GM23248 (cell line): ENCODE results near the gene LKAAEAR1. TPM values are rescaled to one million over a fixed set of nuclear protein-coding genes. Genes with fewer than 3 reads are reported as not detected.

Experiments
- DNase-seq: peaks from one replicate; pipeline ENCODE4 v3.0.0-alpha.2; 2015
- H2AFZ ChIP-seq: fragments of 200-600 bp; sonication (generic); 2 replicates; pipeline ENCODE4 v1.6.1; 2016; ENCODE audit warnings: antibody characterized with exemption
- H3F3A ChIP-seq: fragments of 200-600 bp; sonication (generic); 2 replicates; pipeline ENCODE4 v1.6.1; 2016; ENCODE audit warnings: mild to moderate bottlenecking, antibody characterized with exemption, mixed run types; ENCODE audit not compliant: insufficient read depth
- H3K27ac ChIP-seq: fragments of 200-600 bp; sonication (generic); 2 replicates; pipeline ENCODE4 v1.5.1; 2016; ENCODE audit warnings: mild to moderate bottlenecking
- H3K27me3 ChIP-seq: fragments of 200-600 bp; sonication (generic); replicated peaks from 2 replicates; pipeline ENCODE4 v1.6.1; 2016; ENCODE audit warnings: mild to moderate bottlenecking; ENCODE audit not compliant: insufficient read depth
- H3K36me3 ChIP-seq: fragments of 200-600 bp; sonication (generic); 2 replicates; pipeline ENCODE4 v1.6.1; 2016; ENCODE audit warnings: low read depth, mild to moderate bottlenecking
- H3K4me1 ChIP-seq: fragments of 200-600 bp; sonication (generic); 2 replicates; pipeline ENCODE4 v1.6.1; 2016; ENCODE audit warnings: mild to moderate bottlenecking; ENCODE audit not compliant: insufficient read depth
- H3K4me2 ChIP-seq: fragments of 200-600 bp; sonication (generic); one replicate; pipeline ENCODE4 v1.6.1; 2016; ENCODE audit warnings: mild to moderate bottlenecking; ENCODE audit not compliant: unreplicated experiment
- H3K4me3 ChIP-seq: fragments of 200-600 bp; sonication (generic); 2 replicates; pipeline ENCODE4 v1.5.1; 2016; ENCODE audit warnings: mild to moderate bottlenecking
- H3K79me2 ChIP-seq: fragments of 200-600 bp; sonication (generic); 2 replicates; pipeline ENCODE4 v1.6.1; 2016; ENCODE audit warnings: mild to moderate bottlenecking; ENCODE audit not compliant: insufficient read depth
- H3K9ac ChIP-seq: fragments of 200-600 bp; sonication (generic); 2 replicates; pipeline ENCODE4 v1.6.1; 2016; ENCODE audit warnings: mild to moderate bottlenecking
- H3K9me2 ChIP-seq: fragments of 200-600 bp; sonication (generic); 2 replicates; pipeline ENCODE4 v1.6.1; 2016; ENCODE audit warnings: mixed run types, mild to moderate bottlenecking, moderate library complexity; ENCODE audit not compliant: insufficient read depth
- H3K9me3 ChIP-seq: fragments of 200-600 bp; sonication (generic); one replicate; pipeline ENCODE4 v1.6.1; 2017; ENCODE audit warnings: low read depth
- H4K20me1 ChIP-seq: fragments of 200-600 bp; sonication (generic); 2 replicates; pipeline ENCODE4 v1.6.0; 2016; ENCODE audit not compliant: insufficient read depth
- EZH2 ChIP-seq: fragments of 200-600 bp; sonication (generic); IDR thresholded peaks from 2 replicates; pipeline ENCODE4 v1.6.1; 2018; ENCODE audit warnings: antibody characterized with exemption, mild to moderate bottlenecking; ENCODE audit not compliant: insufficient read depth, poor library complexity, severe bottlenecking
- EZH2phosphoT487 ChIP-seq: fragments of 200-600 bp; sonication (generic); IDR thresholded peaks from 2 replicates; pipeline ENCODE4 v1.6.1; 2018; ENCODE audit warnings: antibody characterized with exemption, moderate library complexity, mild to moderate bottlenecking, low read depth; ENCODE audit not compliant: insufficient read depth
- WGBS, 2 experiments: methylation state at CpG; one replicate each; pipeline ENCODE4 v1.1.6; 2015 to 2017; ENCODE audit warnings: low lambda C conversion rate in 2 of 2, low coverage in 1 of 2; ENCODE audit errors: missing lambda C conversion rate in 2 of 2; 5-methylcytosine and 5-hydroxymethylcytosine counted together
- in situ Hi-C: fragments of 300-500 bp; cut with MboI; formaldehyde crosslinking; loops from 2 replicates; pipeline ENCODE4 v1.15.0; 2020
- polyA plus RNA-seq: library from polyadenylated mRNA; unstranded; fragments of >200 nt; fragmentation: Nextera tagmentation; extraction: Ambion mirVana; gene quantifications from 2 replicates; pipeline ENCODE4 v1.2.1, GENCODE V29; 2016
- total RNA-seq: library from RNA; depleted of rRNA; stranded (reverse); fragments of >200 nt; shearing (Covaris generic); gene quantifications from 2 replicates; pipeline ENCODE4 v1.2.3, GENCODE V29; 2014

Gene LKAAEAR1
- total and polyA plus RNA-seq, 2 experiments from 2014 or later = 0.59 to 3.7 TPM

DNA sequence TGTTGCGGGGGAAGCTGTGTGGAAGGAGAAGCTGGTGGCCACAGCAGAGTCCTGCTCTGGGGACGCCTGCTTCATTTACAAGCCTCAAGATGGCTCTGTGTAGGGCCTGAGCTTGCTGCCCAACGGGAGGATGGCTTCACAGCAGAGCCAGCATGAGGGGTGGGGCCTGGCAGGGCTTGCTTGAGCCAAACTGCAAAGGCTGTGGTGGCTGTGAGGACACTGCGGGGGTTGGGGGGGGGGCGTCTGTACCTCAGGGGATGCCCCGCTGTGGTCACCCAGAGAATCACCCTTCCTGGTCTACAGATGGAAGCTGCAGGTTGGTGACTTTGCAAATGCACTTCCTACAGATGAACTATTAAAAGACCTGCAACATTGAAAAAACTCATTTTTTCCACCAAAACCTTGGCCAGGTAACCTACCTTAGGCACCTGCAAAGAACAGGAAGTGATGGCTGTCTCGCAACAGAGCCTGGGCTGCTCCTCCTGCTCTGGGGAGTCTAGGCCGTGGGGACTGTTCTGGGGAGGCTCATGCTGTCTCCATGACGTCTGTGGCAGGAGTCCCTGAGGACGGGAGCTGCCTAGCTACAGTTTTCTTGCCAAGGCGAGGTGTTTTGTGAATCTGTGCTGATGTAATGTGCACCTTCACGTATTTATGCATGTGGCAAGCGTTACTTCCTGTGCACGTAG is 15.8 kb upstream of the LKAAEAR1 start:
- TF ChIP-seq EZH2phosphoT487 (no peak), EZH2 (no peak)
- Histone ChIP-seq H2AFZ (no peak overlapping the region), H3K9me2 (no peaks in the 10 kb centered on the region), H3K9ac (no peak overlapping the region), H3K27ac (no peak overlapping the region), H3K4me3 (no peak overlapping the region), H3K36me3 (no peaks in the 10 kb centered on the region), H3K79me2 (no peaks in the 10 kb centered on the region), H3K27me3 (peaks cover 35% of the 10 kb centered on the region), H3K4me1 (no peaks in the 10 kb centered on the region), H3K4me2 (no peak overlapping the region), H3K9me3 (no peaks in the 10 kb centered on the region), H3F3A (no peaks in the 10 kb centered on the region), H4K20me1 (no peaks in the 10 kb centered on the region)
- DNase-seq = no peak
- in situ Hi-C loops = no loop called here
- 48 to 54% methylated on average over 13 to 14 of the region's 14 CpGs for WGBS, 2 experiments

DNA sequence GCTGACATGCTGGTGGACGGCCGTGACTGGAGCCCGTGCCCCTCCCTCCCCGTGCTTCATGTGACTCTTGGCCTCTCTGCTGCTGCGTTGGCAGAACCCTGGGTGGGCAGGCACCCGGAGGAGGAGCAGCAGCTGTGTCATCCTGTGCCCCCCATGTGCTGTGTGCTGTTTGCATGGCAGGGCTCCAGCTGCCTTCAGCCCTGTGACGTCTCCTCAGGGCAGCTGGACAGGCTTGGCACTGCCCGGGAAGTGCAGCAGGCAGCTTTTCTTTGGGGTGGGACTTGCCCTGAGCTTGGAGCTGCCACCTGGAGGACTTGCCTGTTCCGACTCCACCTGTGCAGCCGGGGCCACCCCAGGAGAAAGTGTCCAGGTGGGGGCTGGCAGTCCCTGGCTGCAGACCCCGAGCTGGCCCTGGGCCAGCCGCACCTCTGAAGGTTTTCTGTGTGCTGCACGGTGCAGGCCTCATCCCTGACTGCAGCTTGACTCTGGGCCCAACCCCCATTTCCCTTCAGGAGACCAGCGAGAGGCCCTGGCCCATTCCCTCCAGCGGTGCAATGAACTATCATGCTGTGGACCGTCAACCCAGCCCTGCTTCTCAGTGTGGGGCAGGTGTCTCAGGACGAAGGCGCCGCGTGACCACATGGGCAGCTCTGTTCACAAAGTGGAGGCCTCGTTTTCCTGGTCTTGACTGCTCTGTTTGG is 15.0 kb upstream of the LKAAEAR1 start:
- Histone ChIP-seq H3K79me2 (no peaks in the 10 kb centered on the region), H3K9me3 (no peaks in the 10 kb centered on the region), H3K4me1 (no peaks in the 10 kb centered on the region), H2AFZ (no peak overlapping the region), H3K9ac (no peak overlapping the region), H3K27me3 (peaks cover 35% of the 10 kb centered on the region), H4K20me1 (no peaks in the 10 kb centered on the region), H3K27ac (no peak overlapping the region), H3K9me2 (no peaks in the 10 kb centered on the region), H3F3A (no peaks in the 10 kb centered on the region), H3K4me3 (no peak overlapping the region), H3K36me3 (no peaks in the 10 kb centered on the region), H3K4me2 (no peak overlapping the region)
- DNase-seq = no peak
- no peak for TF ChIP-seq EZH2phosphoT487
- no peak for TF ChIP-seq EZH2
- in situ Hi-C loops = no loop called here
- 64 to 66% methylated on average over 21 of the region's 21 CpGs for WGBS, 2 experiments

DNA sequence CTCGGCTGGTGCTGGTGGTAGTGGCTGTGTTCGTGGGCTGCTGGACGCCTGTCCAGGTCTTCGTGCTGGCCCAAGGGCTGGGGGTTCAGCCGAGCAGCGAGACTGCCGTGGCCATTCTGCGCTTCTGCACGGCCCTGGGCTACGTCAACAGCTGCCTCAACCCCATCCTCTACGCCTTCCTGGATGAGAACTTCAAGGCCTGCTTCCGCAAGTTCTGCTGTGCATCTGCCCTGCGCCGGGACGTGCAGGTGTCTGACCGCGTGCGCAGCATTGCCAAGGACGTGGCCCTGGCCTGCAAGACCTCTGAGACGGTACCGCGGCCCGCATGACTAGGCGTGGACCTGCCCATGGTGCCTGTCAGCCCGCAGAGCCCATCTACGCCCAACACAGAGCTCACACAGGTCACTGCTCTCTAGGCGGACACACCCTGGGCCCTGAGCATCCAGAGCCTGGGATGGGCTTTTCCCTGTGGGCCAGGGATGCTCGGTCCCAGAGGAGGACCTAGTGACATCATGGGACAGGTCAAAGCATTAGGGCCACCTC is 14.3 kb upstream of the LKAAEAR1 start:
- in situ Hi-C loops = no loop called here
- TF ChIP-seq EZH2 = no peak
- TF ChIP-seq EZH2phosphoT487 = no peak
- Histone ChIP-seq H4K20me1 (no peaks in the 10 kb centered on the region), H3K9me2 (no peaks in the 10 kb centered on the region), H3K4me1 (no peaks in the 10 kb centered on the region), H3K79me2 (no peaks in the 10 kb centered on the region), H3K4me3 (no peak overlapping the region), H3K36me3 (no peaks in the 10 kb centered on the region), H3K9me3 (no peaks in the 10 kb centered on the region), H2AFZ (no peak overlapping the region), H3K27ac (no peak overlapping the region), H3K9ac (no peak overlapping the region), H3F3A (no peaks in the 10 kb centered on the region), H3K27me3 (peaks cover 33% of the 10 kb centered on the region), H3K4me2 (no peak overlapping the region)
- WGBS, 2 experiments = 86 to 91% methylated on average over 28 of the region's 28 CpGs
- DNase-seq = no peak

DNA sequence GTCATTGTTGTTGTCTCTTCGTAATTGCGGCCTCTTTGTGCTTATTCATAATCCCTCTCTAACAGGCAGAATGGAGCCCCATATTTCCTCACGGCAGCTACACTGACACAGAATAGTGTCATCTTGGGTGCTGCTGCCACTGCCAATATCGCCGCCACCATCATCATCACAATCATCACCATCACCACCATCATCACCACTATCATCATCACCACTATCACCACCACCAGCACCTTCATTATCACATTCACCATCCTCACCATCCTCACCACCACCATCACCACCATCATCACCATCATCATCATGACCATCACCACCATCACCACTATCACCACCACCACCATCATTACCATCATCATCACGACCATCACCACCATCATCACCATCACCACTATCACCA is 12.3 kb upstream of the LKAAEAR1 start:
- H3K9ac ChIP-seq = no peak overlapping the region
- H2AFZ ChIP-seq = no peak overlapping the region
- no peak overlapping the region for H3K27ac ChIP-seq
- H3K4me3 ChIP-seq = no peak overlapping the region
- H3K36me3 ChIP-seq = no peaks in the 10 kb centered on the region
- no peak for DNase-seq
- in situ Hi-C loops = no loop called here
- peaks cover 15% of the 10 kb centered on the region for H3K27me3 ChIP-seq
- no peaks in the 10 kb centered on the region for H3K9me2 ChIP-seq
- H3F3A ChIP-seq = no peaks in the 10 kb centered on the region
- no peaks in the 10 kb centered on the region for H3K9me3 ChIP-seq
- no peaks in the 10 kb centered on the region for H3K4me1 ChIP-seq
- no peak overlapping the region for H3K4me2 ChIP-seq
- WGBS, 2 experiments = 67 to 75% methylated on average over 5 to 6 of the region's 6 CpGs
- no peaks in the 10 kb centered on the region for H4K20me1 ChIP-seq
- H3K79me2 ChIP-seq = no peaks in the 10 kb centered on the region
- TF ChIP-seq EZH2phosphoT487 = no peak
- TF ChIP-seq EZH2 = no peak
